ENCODE measurements around the gene GDAP2. TPM values are rescaled to one million over a fixed set of nuclear protein-coding genes. Genes with fewer than 3 reads are reported as not detected.

GDAP2 gene
- total RNA-seq, 1 donor from 2014 or later, result 13.3 TPM

DNA sequence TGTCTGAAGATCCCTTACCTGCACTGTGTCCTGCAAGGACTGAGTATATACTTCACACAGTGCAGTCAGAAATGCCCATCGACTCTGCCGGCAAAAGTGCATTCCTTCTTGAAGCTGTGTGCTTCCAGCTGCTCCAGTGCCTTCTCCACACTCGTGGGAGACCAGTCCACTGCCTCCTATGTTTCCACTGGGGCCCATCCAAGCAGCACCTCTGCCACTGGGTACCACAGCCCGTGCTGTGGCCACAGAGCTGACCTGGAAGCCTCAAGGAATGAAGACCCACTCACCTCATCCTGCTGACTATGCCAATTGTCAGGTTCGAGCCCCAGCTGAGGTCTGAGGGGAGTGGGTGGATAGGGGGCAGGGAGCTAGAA lies 108.1 kb downstream of the GDAP2 start:
- ATAC-seq (ENCODE audit: poor library complexity) (peak; percentile 6), DNase-seq (peak; percentile 34)
- intact Hi-C loops (cut with DNase I), result no loop called here

DNA sequence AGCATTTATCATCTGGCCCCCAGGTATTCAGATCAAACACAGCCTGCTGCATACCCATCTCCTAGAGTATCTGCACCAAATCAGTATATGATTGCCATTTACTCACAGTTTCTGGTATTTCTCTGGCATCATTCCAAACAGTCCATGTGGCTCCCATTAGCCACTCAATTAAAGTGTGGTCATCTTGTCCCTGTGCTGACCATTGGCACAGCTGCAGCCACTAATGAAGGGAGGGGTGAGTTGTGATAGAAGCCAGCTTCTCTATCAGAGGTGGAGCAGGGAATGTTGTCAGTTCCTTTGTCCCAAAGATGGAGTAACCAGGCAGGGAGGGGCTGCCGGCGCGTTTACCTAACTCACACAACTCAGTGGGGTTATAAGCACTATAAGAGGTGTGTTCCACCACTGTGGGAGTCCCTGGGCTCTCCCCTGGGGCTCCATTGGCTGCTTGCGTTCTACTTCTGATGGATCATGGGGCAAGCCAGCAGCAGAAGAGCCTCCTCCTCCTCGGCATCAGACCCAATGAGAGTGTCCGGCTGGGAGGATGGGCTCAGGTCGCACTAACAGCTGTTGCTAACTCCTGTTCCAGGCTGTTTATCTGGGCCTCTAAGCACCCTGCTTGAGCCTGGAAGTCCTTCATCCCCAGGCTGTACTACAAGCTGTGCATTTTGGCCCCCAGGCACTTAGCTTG lies 108.6 kb downstream of the GDAP2 start:
- intact Hi-C loops (cut with DNase I), result no loop called here
- ATAC-seq (ENCODE audit: poor library complexity), result peak; percentile 24
- peak; percentile 45 for DNase-seq

DNA sequence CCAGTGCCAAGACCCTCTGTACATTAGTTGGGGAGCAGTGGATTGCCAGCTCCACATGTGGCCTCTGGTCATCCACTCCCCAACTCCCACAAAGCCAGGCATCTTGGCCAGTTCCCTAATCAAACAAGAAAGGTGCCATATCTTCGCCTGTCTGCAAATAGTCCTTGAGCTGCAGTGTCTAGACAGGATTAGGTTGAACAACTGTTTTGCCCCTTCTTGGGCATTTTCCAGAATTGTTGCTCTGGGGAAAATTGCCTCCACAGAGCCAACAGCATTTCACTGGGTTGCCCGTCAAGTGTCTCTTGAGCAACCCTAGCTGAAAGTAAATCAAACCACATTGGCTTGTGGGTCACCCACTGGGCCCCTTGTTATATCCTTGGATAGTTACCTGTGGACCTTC lies 109.3 kb downstream of the GDAP2 start:
- no peak for ATAC-seq (ENCODE audit: poor library complexity)
- intact Hi-C loops (cut with DNase I), result no loop called here
- no peak for DNase-seq

- no peak for DNase-seq
- ATAC-seq (ENCODE audit: poor library complexity), result no peak
- intact Hi-C loops (cut with DNase I), result no loop called here
Measured at GRCh38 chr1:117819301-117819700, 110.1 kb downstream of the GDAP2 start.

DNA sequence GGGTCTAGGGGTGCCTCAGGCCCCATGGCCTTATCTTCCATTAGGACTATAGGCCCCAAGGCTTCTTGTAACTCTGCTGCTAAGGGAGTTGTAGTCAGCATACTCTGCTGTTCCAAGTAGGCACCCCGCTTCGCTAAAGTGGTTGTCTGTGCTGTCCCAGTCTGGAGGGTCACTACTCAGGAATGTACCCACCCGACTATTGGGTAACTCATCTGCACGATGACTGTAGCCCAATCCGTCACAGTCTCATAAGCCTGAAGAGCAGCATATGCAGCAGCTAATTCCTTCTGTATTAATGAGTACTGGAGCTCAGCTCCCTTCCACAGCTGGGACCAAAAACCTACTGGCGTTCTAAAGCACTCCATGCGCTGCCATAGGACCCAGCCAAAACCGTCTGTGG lies 111.0 kb downstream of the GDAP2 start:
- intact Hi-C loops (cut with DNase I), result no loop called here
- no peak for ATAC-seq (ENCODE audit: poor library complexity)
- no peak for DNase-seq

- intact Hi-C loops (cut with DNase I), result no loop called here
- DNase-seq (no peak), ATAC-seq (ENCODE audit: poor library complexity) (no peak)
Measured at GRCh38 chr1:117817629-117818028, 111.8 kb downstream of the GDAP2 start.

DNA sequence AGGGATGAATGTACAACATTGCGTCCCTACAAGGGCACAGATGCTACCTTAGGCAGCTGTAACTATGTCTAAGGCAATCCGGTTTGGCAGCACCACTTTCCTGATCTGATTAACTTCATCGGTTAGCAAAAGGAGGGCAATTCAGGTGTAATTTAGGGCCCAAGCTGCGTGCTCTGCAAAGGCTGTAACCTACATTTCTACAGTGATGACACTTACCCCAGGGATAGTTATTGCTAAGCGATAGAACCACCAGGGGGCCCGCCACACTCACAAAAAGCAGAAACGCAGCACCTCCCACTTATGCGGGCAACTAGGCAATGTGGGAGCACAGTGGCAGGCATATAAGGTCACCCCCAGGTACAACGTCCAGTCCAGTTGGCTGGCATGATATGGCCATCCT lies 113.5 kb downstream of the GDAP2 start:
- ATAC-seq (ENCODE audit: poor library complexity) (peak; percentile 25), DNase-seq (no peak)
- intact Hi-C loops (cut with DNase I), result no loop called here

DNA sequence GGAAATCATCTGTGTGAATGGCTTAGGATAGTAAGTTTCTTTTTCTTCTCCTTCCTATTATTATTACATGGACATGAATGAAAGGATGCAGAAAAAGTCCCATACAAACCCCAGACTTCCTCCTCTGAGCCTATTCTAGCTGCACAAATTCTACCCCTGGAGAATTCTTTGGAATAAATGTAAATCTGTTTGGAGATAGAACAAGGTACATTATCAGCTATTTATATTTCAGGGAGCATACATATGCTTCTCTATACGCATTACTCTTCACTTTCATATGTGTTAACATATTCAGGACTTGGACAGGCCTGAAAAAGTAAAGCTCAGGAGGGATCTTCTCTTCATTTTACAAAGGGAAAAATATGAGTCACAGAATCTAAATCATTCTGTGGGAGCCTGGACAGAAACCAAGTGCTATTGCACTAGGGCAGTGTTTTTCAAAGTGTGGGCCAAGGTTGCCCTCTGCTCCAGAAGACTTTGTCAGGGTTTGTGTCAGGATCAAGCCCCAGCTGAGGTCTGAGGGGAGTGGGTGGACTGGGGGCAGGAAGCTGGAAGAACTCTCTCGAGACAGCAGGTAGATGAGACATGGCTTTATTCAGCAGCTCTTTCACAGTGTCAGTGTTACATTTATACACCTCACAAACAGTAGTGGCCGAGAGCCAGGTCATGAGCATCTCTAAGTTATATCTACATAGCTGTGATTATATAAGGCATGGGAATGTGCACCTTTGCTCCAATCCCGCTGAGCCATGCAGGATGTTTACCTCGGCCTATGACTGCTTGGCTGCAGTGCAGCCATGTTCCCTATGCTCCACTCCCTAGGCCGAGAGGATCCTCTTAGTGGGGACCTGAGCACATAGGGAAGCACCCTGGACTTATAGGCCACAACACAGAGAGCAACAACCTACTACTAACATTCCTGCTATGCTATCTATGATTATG lies 114.3 kb downstream of the GDAP2 start:
- no peak for ATAC-seq (ENCODE audit: poor library complexity)
- intact Hi-C loops (cut with DNase I), result no loop called here
- no peak for DNase-seq

Other genes with a start within 250 kb of the GDAP2 start
- gene WDR3, start 118 bp upstream of the GDAP2 start, total RNA-seq, result 12.3 TPM

Measured in Right ventricle myocardium superior (tissue), 1 donor.